MM.1S (cell line): ENCODE results near the gene NDRG2.

Source experiments
- EZH2 ChIP-seq: fragments of 300-600 bp; sonication (generic); optimal IDR thresholded peaks from 2 replicates; pipeline ENCODE3; 2017; ENCODE audit warnings: low read depth, mild to moderate bottlenecking, antibody characterized with exemption, low read length, mixed read lengths
- TF ChIP-seq, protein P1 (sequence below): fragments of 300-600 bp; sonication (generic); IDR thresholded peaks from 2 replicates; pipeline ENCODE4 v1.5.1; 2016; ENCODE audit warnings: antibody characterized with exemption, low read length, mixed read lengths

DNA sequence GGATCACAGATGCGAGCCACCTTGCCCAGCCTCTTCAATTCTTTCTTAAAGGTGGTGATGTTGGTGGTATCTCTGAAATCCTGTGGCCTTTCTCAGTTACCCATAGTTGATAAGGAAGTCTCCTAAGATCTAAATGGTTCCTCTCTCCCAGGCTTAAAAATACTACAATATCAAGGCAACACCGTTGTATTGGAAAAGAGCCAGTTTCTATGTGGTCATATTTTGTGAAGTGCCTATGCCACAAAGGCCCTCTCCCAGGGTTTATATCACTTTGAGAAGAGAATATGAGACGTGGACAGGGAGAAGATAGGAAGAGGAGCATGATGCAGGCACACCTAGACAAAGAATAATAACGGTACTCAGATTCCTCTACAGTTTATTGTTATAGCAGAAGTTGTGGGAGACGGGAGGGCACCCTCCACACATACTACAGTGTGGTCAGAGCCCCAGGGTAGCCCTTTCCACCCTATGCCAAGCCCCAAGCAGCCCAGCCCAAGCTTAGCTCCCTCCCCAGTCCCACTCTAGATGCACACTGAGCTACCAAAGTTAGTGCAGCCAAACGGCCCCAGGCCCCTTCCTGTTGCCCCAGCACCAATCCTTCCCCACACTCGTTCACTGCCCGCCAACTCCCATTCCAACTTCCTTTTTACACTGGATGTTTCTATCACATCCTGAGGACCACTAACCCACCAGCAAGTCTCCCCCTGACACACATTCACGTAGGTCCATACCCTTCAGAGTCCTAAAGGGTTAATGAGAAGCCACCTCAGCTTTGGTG, 8.3 kb downstream of the NDRG2 start:
- TF ChIP-seq, protein P1, sequence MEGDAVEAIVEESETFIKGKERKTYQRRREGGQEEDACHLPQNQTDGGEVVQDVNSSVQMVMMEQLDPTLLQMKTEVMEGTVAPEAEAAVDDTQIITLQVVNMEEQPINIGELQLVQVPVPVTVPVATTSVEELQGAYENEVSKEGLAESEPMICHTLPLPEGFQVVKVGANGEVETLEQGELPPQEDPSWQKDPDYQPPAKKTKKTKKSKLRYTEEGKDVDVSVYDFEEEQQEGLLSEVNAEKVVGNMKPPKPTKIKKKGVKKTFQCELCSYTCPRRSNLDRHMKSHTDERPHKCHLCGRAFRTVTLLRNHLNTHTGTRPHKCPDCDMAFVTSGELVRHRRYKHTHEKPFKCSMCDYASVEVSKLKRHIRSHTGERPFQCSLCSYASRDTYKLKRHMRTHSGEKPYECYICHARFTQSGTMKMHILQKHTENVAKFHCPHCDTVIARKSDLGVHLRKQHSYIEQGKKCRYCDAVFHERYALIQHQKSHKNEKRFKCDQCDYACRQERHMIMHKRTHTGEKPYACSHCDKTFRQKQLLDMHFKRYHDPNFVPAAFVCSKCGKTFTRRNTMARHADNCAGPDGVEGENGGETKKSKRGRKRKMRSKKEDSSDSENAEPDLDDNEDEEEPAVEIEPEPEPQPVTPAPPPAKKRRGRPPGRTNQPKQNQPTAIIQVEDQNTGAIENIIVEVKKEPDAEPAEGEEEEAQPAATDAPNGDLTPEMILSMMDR, result no peak
- no peak for TF ChIP-seq EZH2
